Myocyte (in vitro differentiated cells): ENCODE results near the gene ZNF878. TPM values are rescaled to one million over a fixed set of nuclear protein-coding genes. Genes with fewer than 3 reads are reported as not detected.
"Not testable (repeated sequence)": the region's sequence is repeated elsewhere in the genome, so short reads cannot be mapped to it uniquely, and the experiment has no call there.

ENCODE experiments used
- DNase-seq: peaks from one replicate; pipeline ENCODE4 v3.0.0-alpha.2; 2012; ENCODE audit warnings: low read depth
- polyA plus RNA-seq: library from polyadenylated mRNA; unstranded; fragments of >200 nt; gene quantifications from one replicate; pipeline ENCODE4 v1.2.1, GENCODE V29; 2012; ENCODE audit warnings: missing spikeins
- total RNA-seq: library from RNA; depleted of rRNA; stranded (reverse); fragments of >200 nt; gene quantifications from 2 replicates; pipeline ENCODE4 v1.2.3, GENCODE V29; 2014

ZNF878 gene
- total RNA-seq = 0.31 TPM in 1 of 2 replicates, not detected in the other
- 0.18 TPM for polyA plus RNA-seq

DNA sequence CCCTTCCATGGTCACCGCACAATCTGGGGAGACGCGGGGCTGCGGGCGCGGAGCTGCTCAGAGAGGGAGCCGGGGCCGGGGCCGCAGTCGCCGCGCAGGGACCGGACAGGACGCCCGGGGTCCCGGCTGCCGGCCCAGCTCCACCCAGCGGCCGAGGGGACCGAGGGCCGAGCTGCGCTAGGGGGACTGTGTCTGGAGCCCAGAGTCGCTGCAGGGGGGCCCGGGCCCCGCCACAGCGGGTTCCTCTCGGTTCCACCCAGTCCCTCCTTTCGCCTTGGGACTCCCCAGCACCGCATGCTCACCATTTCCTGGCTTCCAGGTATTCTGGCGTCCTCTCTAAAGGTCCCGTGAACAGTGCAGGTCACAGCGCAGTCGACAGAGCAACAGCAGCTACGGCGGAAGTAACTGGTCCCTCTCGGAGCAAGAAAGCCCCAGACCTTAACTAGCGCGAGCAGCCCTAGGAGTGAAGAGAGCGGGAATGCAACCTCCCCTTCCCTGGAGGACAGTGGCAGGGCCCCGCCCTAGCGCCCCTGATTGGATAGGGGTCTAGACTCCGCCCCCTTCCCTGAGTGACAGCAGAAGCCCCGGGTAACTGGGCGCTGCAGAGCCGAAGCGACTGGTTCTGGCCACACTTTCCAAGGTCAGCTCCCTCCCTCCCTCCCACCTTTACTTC lies at the start of gene ZNF878:
TSS of gene ZNF878 (minus strand) at position 465 of the 673 bp plus-strand sequence. CDS start at position 305, 160 bp downstream.
- DNase-seq = peak; percentile 87

- DNase-seq = no peak
Observed at GRCh38 chr19:12098040-12098439, 45.3 kb upstream of the ZNF878 start.

- no peak for DNase-seq
Observed at GRCh38 chr19:12095111-12095790, 42.5 kb upstream of the ZNF878 start.

DNA sequence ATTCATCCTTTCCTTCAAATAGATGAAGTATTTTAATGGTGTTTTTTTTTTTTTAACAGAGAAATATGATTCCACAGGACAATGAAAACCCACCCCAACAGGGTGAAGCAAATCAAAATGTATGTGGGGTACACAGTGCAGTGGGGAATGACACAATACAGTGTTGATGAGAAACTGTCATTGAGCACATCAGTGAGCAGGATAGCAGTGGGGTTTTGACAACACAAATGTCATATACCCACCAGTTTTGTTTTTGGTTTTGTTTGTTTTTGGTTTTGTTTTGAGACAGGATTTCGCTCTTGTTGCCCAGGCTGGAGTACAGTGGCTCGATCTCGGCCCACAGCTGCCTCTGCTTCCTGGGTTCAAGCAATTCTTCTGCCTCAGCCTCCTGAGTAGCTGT lies 41.0 kb upstream of the ZNF878 start:
- DNase-seq = no peak

GRCh38 chr19:12092956-12093355 lies 40.2 kb upstream of the ZNF878 start:
- DNase-seq = no peak

GRCh38 chr19:12092065-12092867 lies 39.5 kb upstream of the ZNF878 start:
- DNase-seq = peak; percentile 30

GRCh38 chr19:12090807-12091206 lies 38.0 kb upstream of the ZNF878 start:
- peak; percentile 53 for DNase-seq

- DNase-seq = no peak
Observed at GRCh38 chr19:12085074-12085818, 32.5 kb upstream of the ZNF878 start.

DNA sequence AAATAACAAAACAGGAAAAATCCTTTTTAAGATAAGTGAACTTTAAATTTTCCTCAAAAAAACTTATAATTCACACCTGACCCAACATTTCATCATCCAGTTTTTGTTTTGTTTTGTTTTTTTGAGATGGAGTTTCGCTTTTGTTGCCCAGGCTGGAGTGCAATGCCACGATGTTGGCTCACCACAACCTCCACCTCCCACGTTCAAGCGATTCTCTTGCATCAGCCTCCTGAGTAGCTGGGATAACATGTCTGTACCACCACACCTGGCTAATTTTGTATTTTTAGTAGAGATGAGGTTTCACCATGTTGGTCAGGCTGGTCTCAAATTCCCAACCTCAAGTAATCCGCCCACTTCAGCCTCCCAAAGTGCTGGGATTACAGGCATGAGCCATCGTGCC lies 30.6 kb upstream of the ZNF878 start:
- not testable (repeated sequence) for DNase-seq

- no peak for DNase-seq
Observed at GRCh38 chr19:12077375-12077774, 24.6 kb upstream of the ZNF878 start.

DNA sequence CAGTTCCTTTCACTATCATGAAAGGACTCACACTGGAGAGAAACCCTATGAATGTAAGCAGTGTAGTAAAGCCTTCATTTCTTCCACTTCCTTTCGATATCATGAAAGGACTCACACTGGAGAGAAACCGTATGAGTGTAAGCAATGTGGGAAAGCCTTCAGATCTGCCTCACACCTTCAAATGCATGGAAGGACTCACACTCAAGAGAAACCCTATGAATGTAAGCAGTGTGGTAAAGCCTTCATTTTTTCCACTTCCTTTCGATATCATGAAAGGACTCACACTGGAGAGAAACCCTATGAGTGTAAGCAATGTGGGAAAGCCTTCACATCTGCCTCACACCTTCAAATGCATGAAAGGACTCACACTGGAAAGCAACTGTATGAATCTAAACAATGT lies 23.6 kb upstream of the ZNF878 start:
- not testable (repeated sequence) for DNase-seq

- DNase-seq = no peak
Observed at GRCh38 chr19:12075538-12076139, 22.9 kb upstream of the ZNF878 start.

DNA sequence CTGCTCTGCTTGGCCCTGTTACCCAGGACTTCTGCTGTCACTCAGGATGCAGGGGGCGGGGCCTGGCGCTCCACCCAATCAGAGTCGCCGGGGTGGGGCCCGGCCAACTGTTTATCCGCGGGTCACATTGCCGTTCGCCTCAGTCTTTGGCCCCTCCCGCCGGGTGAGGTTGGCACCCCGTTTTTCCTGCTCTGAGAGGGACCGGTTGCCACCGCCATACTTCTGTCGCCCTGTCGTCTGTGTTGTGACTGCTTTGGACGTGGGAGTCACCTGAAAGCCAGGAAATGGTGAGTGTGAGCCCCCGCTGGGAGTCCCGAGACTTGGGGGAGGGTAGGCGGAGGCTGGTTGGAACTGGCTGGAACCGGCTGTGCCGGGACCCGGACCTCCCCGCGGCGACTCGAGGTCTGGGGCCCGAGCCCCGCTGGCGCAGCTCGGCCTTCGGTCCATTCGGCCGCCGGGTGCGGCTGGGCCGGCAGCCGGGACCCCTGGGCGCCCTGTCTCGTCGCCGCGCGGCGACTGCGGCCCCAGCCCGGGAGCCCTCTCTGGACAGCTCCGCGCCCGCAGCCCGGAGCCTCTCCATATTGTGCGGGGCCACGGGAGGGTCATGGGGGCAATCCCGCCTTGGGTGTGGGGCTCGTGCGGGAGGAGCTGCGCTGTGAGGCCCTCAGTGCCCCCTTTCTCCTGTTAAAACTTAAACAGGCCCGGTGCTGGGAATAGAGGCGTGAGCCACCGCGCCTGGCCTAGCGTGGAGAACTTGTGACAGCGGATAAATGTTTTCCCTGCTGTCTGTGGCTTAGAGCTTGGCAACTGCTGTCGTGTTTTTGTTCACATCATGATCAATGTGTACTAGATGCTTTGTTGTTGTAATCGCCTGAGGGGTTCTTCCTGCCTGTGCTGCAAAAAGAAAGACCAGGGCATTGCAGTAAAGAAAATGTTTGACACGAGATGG lies 12.1 kb upstream of the ZNF878 start, which contains the start of gene ZNF844:
TSS of gene ZNF844 (plus strand) at position 142 of the 949 bp plus-strand sequence. CDS start at position 285, 143 bp downstream.
- DNase-seq = peak; percentile 86

- no peak for DNase-seq
Observed at GRCh38 chr19:12055784-12056183, 3.0 kb upstream of the ZNF878 start.

- DNase-seq = no peak
Observed at GRCh38 chr19:12052091-12052496, 667 bp downstream of the ZNF878 start.

- no peak for DNase-seq
Observed at GRCh38 chr19:12047868-12048267, 4.9 kb downstream of the ZNF878 start.

DNA sequence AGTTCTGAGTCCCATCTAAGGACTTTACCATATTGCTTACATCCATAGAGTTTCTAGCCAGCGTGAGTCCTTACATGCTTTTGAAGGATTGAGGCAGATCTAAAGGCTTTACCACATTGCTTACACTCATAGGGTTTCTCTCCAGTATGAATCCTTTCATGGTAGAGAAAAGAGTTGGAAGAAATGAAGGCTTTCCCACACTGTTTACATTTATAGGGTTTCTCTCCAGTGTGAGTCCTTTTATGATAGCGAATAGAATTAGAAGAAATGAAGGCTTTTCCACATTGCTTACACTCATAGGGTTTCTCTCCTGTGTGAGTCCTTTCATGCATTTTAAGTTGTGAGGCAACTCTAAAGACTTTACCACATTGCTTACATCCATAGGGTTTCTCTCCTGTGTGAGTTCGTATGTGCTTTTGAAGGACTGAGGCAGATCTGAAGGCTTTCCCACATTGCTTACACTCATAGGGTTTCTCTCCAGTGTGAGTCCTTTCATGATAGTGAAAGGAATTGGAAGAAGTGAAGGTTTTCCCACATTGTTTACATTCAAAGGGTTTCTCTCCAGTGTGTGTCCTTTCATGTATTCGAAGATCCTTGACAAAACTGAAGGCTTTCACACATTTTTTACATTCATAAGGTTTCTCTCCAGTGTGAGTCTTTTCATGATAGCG lies 8.9 kb downstream of the ZNF878 start:
- DNase-seq = no peak

GRCh38 chr19:12042893-12043292 lies 9.9 kb downstream of the ZNF878 start:
- DNase-seq = no peak
